ENCODE results near the gene MS4A4A.
"Not testable (repeated sequence)": the region's sequence is repeated elsewhere in the genome, so short reads cannot be mapped to it uniquely, and the experiment has no call there.

Gene MS4A4A

DNA sequence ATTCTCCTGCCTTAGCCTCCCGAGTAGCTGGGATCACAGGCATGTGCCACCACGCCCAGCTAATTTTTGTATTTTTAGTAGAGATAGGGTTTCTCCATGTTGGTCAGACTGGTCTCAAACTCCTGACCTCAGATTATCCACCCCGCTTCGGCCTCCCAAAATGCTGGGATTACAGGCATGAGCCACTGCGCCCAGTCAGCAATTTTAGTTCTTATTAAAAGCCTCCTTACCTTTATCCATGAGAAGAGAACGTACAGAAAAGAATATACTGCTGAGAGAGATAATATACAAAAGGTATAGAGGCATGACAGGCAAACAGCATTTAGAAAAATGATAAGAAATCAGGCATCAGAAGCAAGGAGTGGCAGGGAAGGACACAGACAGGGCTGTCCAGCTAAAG lies 21.4 kb downstream of the MS4A4A start:
- not testable (repeated sequence) for FAIRE-seq; DNase-seq (ENCODE audit: low spot score)

DNA sequence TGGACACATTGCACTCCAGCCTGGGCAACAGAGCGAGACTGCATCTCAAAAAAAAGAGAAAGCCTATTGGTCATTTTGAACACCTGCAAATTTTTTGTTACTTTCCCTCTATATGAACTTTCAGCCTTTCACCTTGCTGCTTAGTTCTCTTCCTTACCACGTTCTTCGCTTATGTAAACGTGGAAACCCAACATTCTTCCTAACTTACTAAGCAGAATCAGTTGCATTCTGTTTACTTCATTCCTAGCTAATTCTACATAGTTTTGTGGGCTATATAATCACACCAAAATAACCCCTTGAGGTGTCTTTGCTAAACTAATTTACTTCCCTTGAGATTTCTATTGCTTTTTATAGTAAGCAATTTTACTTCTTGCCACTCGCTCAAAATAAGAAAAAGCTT lies 23.2 kb downstream of the MS4A4A start:
- DNase-seq (ENCODE audit: low spot score) (no peak), FAIRE-seq (no peak)

DNA sequence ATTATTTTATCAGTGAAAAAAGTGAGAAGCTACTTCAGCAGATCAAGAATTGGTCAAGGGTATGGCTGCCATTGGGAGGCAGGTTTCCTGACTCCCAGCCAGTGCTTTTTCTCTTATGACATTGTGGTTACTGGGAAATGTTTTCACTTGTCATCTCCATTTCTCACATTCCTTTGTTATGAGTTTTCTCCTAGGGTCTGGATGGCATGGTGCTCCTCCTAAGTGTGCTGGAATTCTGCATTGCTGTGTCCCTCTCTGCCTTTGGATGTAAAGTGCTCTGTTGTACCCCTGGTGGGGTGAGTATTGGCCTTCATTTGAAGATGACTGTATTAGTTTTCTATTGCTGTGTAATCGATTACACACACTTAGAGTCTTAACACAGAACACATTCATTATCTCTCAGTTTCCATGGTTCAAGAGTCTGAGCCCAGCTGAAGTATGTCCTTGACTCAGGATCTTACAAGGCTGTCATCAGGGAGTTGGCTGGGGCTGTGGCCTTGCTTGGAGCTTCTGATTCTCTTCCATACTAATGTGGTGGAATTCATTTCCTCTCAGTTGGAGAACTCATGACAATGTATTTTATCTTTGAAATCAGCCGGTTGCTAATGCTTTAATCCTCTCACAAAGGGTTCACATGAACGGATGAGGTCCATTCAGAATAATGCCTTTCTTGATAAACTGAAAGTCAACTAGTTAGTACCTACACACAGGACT lies 25.6 kb downstream of the MS4A4A start:
- FAIRE-seq (peak; percentile 58), DNase-seq (ENCODE audit: low spot score) (peak; percentile 49)

DNA sequence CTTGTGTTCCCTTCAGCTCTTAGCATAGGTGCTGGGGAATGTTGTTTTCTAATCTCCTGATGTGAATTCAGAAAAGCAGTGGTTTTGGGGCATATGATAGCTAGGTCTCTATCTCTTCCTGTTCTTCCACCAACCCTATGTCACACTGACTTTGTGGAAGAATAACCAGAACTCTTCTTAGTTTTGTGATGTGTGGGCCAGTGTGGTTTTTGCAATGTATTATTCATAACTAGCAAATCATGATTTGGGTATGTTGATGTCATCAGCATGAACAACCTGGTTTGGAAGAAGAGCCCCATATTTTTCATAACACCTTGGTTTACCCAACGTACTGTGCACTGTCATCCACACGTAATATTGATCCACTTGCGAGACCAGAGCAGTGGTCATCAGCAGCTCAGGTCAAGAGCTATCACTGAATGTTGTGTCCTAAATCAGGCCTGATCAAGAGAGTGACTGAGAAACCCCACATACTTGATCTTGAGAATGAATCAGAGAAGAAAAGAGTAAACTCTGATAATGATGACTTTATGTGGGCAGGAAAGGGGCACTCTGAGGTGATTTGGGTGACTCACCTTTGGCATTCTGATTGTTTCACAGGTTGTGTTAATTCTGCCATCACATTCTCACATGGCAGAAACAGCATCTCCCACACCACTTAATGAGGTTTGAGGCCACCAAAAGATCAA lies 27.2 kb downstream of the MS4A4A start:
- DNase-seq (ENCODE audit: low spot score) (peak; percentile 7), FAIRE-seq (peak; percentile 61)

DNA sequence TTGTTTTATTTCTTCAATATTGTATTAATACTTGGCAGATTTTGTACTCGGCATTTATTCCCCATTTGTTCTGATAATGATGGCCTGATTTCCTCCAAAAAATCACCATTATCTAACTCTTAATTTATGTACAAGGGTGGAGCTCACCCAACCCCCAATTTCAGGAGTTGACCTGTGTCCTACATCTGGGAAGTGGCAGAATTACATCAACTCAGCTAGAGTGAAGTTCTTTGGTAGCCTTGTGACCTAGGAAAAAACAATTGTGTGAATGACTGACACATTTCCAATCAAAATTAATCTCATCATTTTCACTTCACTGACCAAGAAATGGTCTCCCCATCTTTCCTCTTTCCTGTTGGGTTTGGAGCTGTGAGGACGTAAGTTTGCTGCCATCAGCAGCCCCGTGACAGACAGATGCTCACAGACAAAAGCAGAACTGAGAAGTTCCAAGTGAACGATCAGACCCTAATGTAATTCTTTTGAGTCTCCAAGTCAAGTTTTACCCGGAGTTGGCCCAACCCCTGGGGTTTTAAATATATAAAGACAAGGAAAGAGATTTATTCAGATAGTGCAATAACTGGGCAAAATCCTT lies 30.0 kb downstream of the MS4A4A start:
- FAIRE-seq (no peak), DNase-seq (ENCODE audit: low spot score) (no peak)

DNA sequence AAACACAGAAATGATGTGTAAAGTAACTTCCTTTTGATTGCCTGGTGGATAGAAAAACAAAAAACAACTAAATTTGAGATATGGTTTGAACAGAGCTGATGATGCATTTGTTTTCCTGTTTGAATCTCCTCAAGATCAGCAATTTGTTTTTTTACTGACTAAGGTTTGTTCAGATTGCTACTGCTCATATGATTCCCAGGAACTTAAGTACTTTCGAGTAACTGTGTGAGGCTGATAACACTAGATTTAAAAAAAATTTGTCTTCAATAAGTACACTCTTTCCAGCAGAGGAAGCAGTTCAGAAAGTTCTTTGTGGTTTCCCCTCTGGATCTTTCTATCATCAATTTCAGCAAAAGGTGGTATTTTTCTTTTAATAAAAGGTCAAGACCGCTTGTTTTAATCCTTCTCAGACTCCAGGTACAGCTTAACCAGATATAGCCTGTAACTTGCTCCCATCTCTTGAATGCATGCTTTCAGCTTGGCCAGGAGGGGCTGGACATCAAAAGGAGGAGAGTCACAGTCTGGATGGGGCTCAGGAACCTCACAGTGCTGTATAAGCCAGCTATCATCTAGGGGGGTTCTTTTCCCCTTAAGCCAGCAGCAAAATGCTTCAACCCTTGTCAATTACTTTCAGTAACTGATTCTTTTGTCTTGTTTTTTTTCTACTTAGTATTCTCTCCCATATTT lies 34.3 kb downstream of the MS4A4A start:
- DNase-seq (ENCODE audit: low spot score), result no peak
- FAIRE-seq, result no peak

DNA sequence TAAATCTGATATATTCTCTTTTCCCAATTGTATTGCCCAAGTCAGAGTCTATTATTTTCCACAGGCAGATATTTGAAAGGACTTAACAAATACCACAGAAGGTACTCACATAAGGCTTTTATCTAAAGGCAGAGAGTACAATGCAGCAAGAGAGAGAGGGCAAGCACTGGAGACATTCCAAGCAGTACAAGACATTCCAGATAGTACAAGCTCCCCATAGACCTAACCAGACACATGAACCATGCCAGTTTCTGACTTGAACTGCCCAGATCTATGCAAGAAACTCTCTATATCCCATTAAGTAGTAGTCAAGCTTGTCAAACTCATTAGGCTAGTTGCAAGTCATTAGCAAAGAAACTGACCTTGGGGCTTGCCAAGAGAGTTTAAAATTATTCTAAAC lies 35.4 kb downstream of the MS4A4A start:
- DNase-seq (ENCODE audit: low spot score) (no peak), FAIRE-seq (no peak)

DNA sequence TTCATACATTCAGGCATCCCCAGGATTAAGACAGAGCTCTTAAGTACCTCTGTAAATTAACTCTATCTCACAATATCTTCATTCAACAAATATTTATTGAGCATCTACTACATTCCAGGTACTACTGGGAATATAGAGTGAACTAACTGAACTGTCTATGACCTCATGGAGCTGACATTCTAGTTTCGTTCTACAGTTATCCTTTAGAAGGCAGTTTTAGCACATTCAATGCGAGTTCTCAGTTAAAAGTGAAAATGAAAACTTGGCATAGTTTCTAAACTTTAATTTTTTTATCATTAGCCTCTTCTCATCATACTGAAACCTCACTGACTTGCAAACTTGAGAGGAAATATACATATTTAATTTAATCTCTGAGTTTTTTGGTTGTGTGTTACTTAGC lies 35.9 kb downstream of the MS4A4A start:
- DNase-seq (ENCODE audit: low spot score) (no peak), FAIRE-seq (no peak)

DNA sequence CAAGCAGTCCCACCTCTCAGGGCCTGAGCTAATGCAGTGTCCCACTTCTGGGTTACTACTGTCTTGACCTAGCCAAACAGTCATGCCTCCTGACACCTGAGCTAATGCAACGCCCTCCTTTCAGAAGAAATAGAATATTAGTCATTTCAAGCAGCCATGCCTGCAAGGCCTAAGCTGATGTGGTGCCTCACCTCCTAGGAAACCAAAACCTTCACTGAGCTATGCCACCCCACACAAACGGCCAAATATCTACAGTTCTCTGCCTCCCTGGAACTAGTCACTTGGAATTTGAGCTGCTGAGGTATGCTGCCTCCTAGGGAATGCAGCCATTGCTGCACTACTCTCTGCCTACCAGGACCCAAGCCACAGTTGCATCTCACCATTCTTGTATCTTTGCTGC lies 38.3 kb downstream of the MS4A4A start:
- no peak for FAIRE-seq
- no peak for DNase-seq (ENCODE audit: low spot score)

DNA sequence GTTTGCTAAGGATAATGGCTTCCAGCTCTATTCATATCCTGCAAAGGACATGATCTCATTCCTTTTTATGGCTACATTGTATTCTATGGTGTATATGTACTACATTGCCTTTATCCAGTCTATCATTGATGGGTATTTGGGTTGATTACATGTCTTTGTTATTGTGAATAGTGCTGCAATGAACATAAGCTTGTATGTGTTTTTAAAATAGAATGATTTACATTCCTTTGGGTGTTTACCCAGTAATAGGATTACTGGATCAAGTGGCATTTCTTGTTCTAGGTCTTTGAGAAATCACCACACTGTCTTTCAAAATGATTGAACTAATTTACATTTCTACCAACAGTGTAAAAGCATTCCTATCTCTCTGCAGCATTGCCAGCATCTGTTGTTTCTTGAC lies 40.6 kb downstream of the MS4A4A start:
- FAIRE-seq (no peak), DNase-seq (ENCODE audit: low spot score) (no peak)

DNA sequence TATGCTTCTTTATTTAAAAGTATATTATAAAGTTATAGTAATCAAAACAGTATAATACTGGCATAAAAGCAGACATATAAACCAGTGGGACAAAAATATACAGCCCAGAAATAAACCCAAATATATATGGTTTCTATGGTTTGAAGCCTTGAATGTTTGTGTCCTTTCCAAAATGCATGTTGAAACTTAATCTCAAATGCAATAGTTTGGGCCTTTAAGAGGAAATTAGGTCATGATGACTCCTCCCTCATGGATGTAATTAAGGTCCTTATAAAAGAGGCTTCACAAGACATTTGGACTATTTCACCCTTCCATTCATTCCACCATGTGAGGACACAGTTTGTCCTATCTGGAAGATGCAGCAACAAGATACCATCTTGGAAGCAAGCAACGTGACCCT lies 46.5 kb downstream of the MS4A4A start, which contains the start of gene MS4A6E:
MS4A6E (plus strand) TSS at position 301 of the 400 bp plus-strand sequence. CDS start 7,641 bp downstream, outside the sequence.
- no peak for FAIRE-seq
- DNase-seq (ENCODE audit: low spot score), result no peak

DNA sequence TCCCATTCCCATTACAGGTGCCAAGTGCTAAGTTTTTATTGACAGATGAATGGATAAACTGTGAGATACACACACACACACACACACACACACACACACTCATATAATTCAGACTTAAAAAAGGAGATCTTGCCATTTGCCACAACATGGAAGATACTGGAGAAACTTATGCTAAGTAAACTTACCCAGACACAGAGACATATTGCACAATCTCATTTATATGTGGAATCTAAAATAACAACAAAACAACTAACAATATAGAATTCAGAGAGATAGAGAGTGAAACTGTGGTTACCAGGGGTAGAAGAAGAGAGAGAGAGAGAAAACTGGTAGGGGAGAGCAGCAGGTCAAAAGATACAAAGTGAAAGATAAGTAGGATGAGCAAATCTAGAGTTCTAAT lies 48.0 kb downstream of the MS4A4A start:
- FAIRE-seq, result no peak
- no peak for DNase-seq (ENCODE audit: low spot score)

DNA sequence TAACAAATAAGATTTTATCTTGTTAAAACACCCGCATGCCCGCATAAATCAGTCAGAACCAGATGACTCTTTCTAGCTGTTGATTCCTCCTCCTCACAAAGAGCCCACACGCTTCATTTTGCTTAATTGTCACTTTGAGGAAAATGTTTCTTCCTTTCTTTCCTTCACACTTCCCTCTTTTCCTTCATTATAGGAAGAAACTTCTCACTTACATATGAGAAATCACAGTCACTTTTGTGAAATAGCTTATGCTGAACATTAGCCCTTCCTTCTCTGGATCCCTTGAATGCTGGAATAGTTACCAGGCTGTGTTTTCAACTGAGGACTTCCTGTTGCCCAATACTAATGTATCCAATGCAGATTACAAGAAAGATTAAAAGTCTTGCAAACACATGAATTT lies 52.4 kb downstream of the MS4A4A start:
- no peak for DNase-seq (ENCODE audit: low spot score)
- no peak for FAIRE-seq

DNA sequence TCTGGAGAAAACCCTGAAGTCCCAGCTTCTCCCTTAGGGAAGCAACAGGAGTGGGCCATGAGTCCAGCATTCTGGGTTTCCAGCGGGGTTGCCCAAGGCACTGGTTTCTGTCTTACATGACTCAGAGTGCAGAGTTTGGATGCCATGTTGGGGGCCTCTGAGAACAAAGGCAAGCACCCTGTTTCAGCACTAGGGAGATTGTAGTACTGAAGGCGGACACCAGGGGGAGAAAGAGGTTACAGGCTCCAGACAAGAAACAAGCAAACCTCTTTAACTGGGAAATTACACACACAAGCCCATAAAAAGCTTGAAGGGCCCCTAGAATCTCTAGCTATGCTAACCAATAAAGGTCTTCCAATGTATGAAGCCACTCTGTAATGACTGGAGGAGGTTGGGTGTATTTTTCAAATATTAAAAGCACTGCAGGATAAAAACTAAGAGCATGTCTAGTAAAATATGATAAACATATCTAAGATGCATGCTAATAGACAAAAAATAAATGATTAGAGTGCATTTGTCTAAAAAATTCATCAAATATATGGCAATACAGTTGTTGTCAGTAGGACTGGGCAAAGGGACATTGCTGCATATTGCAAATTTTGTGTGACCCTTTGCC lies 53.6 kb downstream of the MS4A4A start:
- FAIRE-seq (no peak), DNase-seq (ENCODE audit: low spot score) (peak; percentile 64)

DNA sequence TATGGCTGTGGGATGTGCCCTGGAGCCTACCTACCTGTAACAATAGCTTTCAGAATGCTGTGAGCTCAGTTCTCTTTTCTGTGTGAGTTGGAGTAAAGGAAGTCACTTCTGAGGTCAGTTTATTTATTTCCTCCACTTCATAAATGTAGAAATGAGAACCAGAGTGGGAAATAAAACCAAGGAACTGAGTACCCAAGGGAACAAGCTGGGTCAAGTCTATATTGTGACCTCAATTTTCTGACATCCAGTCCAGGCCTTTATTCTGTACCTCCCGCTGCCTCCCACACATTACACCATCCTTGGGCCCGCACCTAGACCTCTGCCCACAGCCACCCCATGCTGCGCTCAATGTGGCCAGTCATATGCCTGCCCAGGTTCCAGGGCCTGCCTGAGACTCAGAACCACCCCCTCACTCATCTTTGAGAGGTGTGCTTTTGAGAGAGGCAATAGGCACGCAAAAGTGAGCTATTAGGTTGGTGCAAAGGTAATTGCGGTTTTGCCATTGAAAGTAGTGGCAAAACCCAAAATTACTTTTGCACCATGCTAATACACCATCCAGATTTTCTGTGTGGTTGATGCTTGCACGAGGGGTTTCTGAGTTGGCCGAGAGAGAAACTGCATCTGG lies 56.4 kb downstream of the MS4A4A start:
- DNase-seq (ENCODE audit: low spot score) (no peak), FAIRE-seq (no peak)

DNA sequence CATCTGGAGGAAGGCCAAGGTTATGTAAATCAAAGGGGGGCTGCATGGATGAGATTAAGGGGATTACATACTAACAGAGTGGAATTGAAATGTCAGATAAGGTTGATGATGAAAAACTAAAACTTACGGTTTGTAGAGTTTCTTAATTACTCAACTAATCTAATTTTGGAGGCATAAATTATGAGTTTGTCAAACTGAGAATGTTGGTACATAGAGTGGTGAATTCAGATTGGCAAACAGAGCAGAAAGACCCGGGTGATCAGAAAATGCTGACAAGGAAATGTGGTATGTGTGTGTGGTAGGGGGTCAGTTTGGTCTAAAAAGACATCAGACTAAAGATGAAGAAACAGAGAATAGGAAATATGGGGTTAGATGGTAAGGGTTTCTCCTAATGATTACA lies 57.6 kb downstream of the MS4A4A start:
- no peak for FAIRE-seq
- DNase-seq (ENCODE audit: low spot score), result no peak

DNA sequence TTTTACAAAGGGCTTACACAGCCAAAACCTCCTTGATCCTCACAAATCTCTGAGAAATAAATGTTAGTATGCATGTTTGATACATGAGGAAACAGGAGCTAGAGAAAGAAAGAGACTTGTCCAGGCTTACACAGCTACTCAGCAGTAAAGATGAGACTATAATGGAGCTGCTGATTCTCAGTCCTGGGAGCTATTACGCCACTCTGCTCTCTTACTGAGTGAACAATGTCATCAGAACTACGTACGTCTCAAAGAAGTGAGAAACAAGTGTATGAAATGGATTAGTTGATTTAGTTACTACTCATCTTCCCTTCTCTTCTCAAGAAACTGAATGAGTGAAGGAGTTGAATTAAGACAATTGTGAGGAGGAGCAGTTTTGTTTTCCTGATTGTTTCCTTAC lies 58.9 kb downstream of the MS4A4A start:
- no peak for FAIRE-seq
- no peak for DNase-seq (ENCODE audit: low spot score)

DNA sequence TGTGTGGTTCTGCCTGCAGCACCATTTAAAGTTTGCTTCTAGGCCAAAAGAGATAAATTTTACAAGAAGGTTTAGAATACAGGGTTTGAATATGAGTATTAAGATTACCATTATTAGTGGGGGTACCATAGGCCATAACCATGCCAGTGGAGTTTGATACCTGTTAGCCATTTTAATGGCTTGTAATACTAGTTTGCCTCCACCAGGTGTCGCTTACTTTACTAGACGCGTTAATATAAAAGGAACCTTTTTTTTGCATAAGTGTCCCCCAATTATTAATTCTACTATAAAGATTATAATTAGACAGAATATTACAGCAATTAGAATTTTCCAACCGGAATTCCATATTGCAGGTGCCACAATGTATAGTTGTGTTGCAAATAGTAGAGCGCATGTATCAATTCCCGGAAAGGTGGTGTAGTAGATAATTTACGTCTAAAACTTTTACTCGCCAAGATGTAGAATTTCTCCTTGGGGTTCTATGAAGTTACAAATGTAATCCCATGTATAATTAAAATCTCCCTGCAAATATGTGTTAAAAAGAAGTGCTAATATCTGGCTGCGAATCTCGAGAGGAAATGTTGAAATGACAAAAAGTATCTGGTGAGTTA lies 62.7 kb downstream of the MS4A4A start:
- peak; percentile 17 for DNase-seq (ENCODE audit: low spot score)
- no peak for FAIRE-seq

DNA sequence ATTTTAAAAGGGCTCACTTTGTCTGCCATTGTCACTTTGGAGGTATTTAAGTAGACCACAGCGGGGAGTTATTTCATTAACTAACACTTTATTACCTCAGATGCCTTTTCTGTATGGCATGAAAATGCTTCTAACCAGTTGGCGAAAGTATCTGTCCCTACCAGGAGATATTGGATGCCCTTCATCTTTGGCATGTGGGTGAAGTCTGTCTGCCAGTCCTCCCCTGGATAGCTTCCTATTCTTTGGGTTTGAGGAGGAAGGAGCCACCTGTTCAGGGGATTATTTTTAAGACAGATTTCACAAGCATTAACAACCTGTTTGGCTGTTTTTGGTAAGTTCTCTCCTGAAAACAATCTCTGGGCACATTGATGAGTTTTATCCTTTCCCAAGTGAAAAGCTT lies 63.7 kb downstream of the MS4A4A start:
- no peak for FAIRE-seq

DNA sequence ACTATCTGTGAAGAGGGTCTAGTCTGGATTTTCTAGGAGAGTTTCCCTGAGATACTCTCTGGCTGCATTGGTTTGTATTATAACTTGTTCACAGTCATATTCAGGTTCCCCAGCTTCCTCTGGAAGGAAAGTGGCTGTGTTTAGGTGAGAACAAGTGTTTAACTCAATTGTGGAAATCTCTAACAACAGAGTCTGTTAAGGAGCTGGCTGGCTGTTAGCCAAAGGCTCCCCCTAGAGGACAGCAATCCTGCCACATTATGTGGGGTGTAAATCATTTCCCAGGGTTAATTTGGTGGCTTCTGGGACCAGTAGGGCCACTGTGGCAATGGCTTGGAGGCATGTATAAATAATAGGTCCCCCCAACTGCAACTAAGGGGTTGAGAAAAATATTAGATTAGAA lies 65.0 kb downstream of the MS4A4A start:
- FAIRE-seq, result no peak

More for the DNA sequence above, 63.7 kb downstream of the MS4A4A start:
- DNase-seq (ENCODE audit: low spot score), result no peak

More for the DNA sequence above, 65.0 kb downstream of the MS4A4A start:
- no peak for DNase-seq (ENCODE audit: low spot score)

All from urothelium cell line (cell line).